ENCODE measurements around the gene ELP1.
"Not testable (repeated sequence)": the region's sequence is repeated elsewhere in the genome, so short reads cannot be mapped to it uniquely, and the experiment has no call there.

ELP1 gene

GRCh38 chr9:108950168-108950567 lies 16.2 kb upstream of the ELP1 start:
- no peak overlapping the region for H3K9ac ChIP-seq (ENCODE audit: insufficient read length)
- no peak for DNase-seq (ENCODE audit: low read depth, low spot score)
- no peak overlapping the region for H3K4me3 ChIP-seq
- no peaks in the 10 kb centered on the region for H3K9me3 ChIP-seq (ENCODE audit: low read depth, low read length)
- no peak overlapping the region for H3K27ac ChIP-seq
- H3K36me3 ChIP-seq (ENCODE audit: insufficient read depth, low read length): peaks cover 3% of the 10 kb centered on the region; the same call in 1 of the 2 replicates
- TF ChIP-seq POLR2AphosphoS5 (IDR thresholded peaks at IDR 0.05; ENCODE audit: borderline replicate concordance, low read depth, low read length): no peak
- no peak for TF ChIP-seq EZH2 (IDR thresholded peaks at IDR 0.05)
- TF ChIP-seq FOXP2 (optimal IDR thresholded peaks at IDR 0.05; ENCODE audit: control extremely low read depth, extremely low read length, insufficient read depth): no peak

DNA sequence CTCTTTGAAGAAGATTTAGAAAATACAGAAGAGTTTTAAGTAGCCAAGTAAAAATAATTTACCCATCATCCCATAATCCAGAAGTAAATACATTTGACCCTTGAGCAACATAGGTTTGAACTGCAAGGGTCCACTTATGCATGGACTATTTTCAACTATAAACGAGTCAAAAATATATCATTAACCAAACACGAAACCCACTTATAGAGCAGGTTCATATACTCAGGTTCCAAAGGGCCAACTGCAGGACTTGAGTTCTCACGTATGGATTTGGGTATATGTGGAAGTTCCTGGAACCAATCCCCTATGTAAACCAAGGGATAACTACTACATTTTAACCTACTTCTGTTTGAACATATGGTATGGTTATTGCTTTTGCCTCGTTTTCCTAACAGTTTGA lies 6.1 kb upstream of the ELP1 start:
- Histone ChIP-seq H3K4me3 (no peak overlapping the region), H3K27ac (no peak overlapping the region), H3K9me3 (ENCODE audit: low read depth, low read length) (no peaks in the 10 kb centered on the region), H3K36me3 (ENCODE audit: insufficient read depth, low read length) (peaks cover 9% of the 10 kb centered on the region; the same call in 1 of the 2 replicates), H3K9ac (ENCODE audit: insufficient read length) (no peak overlapping the region)
- DNase-seq (ENCODE audit: low read depth, low spot score): no peak
- TF ChIP-seq FOXP2 (optimal IDR thresholded peaks at IDR 0.05; ENCODE audit: control extremely low read depth, extremely low read length, insufficient read depth): no peak

DNA sequence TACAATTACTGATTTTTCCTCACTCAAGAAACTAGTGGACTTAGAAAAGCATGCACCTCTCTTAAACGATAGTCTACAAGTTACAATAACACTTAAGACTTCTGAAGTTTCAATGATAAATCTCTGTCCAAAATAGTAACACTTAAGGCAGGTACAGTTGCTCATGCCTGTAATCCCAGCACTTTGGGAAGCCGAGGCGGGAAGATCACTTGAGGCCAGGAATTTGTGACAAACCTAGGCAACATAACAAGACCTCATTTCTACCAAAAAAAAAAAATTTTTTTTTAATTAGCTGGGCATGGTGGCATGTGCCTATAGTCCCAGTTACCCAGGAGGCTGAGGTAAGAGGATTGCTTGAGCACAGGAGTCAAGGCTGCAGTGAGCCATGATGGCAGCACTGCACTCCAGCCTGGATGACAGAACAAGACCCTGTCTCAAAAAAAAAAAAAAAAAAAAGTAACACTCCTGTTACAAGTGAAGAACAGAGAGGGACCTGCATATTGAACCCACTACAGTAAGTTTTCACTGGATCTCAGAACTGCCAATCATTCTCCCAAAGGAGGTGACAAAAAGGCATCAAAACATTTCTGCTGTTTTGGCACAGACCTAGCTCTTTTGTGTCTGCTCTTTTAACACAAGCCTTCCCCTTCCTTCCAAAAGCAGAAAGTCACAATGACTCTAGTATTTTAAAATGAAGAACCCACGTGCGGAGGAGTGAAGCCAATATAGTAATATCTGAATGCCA lies 3.8 kb upstream of the ELP1 start:
- Histone ChIP-seq H3K9me3 (ENCODE audit: low read depth, low read length) (no peaks in the 10 kb centered on the region), H3K27ac (no peak overlapping the region), H3K36me3 (ENCODE audit: insufficient read depth, low read length) (peaks cover 9% of the 10 kb centered on the region; the same call in 1 of the 2 replicates), H3K9ac (ENCODE audit: insufficient read length) (no peak overlapping the region), H3K4me3 (no peak overlapping the region)
- TF ChIP-seq FOXP2 (optimal IDR thresholded peaks at IDR 0.05; ENCODE audit: control extremely low read depth, extremely low read length, insufficient read depth): no peak
- DNase-seq (ENCODE audit: low read depth, low spot score): no peak

DNA sequence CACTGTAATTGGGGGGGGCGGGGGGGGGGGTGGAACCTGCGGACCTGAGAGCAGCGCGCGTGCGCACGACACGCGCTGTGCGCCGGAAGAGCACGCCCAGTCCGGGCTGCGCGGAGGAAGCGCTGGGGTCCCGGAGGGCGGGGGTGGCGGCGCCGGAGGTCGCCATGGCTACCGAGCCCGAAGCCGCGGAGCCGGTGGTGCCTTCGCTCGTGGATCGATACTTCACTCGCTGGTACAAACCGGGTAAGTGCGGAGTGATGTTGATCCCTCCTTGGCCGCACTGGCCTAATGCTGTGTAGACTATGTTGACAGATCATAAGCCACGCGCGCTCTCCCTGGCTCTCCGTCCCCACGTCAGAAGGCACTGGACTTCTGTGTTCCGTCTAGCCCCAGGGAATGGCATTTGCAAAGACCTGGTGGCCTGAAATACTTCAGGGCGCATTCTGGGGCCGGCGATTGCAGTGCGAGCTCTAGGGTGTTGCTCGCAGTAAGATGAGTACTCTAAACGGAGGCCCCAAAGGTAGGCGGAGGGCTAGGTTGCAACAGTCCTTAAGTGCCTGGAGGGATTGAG lies 484 bp upstream of the ELP1 start, which contains the start of gene ABITRAM:
TSS of gene ABITRAM (plus strand) at position 78 of the 571 bp plus-strand sequence. CDS start at position 165, 87 bp downstream.
- H3K27ac ChIP-seq: peak within 1 kb of the TSS; percentile 62
- peak within 1 kb of the TSS; percentile 94 for H3K9ac ChIP-seq (ENCODE audit: insufficient read length)
- peak within 1 kb of the TSS; percentile 100 for H3K4me3 ChIP-seq
- H3K9me3 ChIP-seq (ENCODE audit: low read depth, low read length): no peaks in the 10 kb centered on the region
- no peak for TF ChIP-seq EZH2 (IDR thresholded peaks at IDR 0.05)
- TF ChIP-seq POLR2AphosphoS5 (IDR thresholded peaks at IDR 0.05; ENCODE audit: borderline replicate concordance, low read depth, low read length): no peak
- no peak for TF ChIP-seq FOXP2 (optimal IDR thresholded peaks at IDR 0.05; ENCODE audit: control extremely low read depth, extremely low read length, insufficient read depth)
- peaks cover 7% of the 10 kb centered on the region for H3K36me3 ChIP-seq (ENCODE audit: insufficient read depth, low read length)
- DNase-seq (ENCODE audit: low read depth, low spot score): no peak

GRCh38 chr9:108933231-108933717 lies 650 bp downstream of the ELP1 start:
- H3K27ac ChIP-seq: peak overlapping the region; percentile 62
- TF ChIP-seq POLR2AphosphoS5 (IDR thresholded peaks at IDR 0.05; ENCODE audit: borderline replicate concordance, low read depth, low read length): no peak
- TF ChIP-seq EZH2 (IDR thresholded peaks at IDR 0.05): no peak
- TF ChIP-seq FOXP2 (optimal IDR thresholded peaks at IDR 0.05; ENCODE audit: control extremely low read depth, extremely low read length, insufficient read depth): no peak
- H3K9me3 ChIP-seq (ENCODE audit: low read depth, low read length): no peaks in the 10 kb centered on the region
- peak overlapping the region; percentile 100 for H3K4me3 ChIP-seq
- DNase-seq (ENCODE audit: low read depth, low spot score): no peak
- H3K9ac ChIP-seq (ENCODE audit: insufficient read length): peak overlapping the region; percentile 94
- H3K36me3 ChIP-seq (ENCODE audit: insufficient read depth, low read length): peaks cover 15% of the 10 kb centered on the region

- Histone ChIP-seq H3K27ac (no peak overlapping the region), H3K4me3 (no peak overlapping the region), H3K9me3 (ENCODE audit: low read depth, low read length) (no peaks in the 10 kb centered on the region), H3K9ac (ENCODE audit: insufficient read length) (no peak overlapping the region), H3K36me3 (ENCODE audit: insufficient read depth, low read length) (peaks cover 59% of the 10 kb centered on the region)
- DNase-seq (ENCODE audit: low read depth, low spot score): no peak
- TF ChIP-seq EZH2 (IDR thresholded peaks at IDR 0.05) (no peak), POLR2AphosphoS5 (IDR thresholded peaks at IDR 0.05; ENCODE audit: borderline replicate concordance, low read depth, low read length) (no peak), FOXP2 (optimal IDR thresholded peaks at IDR 0.05; ENCODE audit: control extremely low read depth, extremely low read length, insufficient read depth) (no peak)
These were observed 5.5 kb downstream of the ELP1 start for GRCh38 chr9:108928386-108928785.

DNA sequence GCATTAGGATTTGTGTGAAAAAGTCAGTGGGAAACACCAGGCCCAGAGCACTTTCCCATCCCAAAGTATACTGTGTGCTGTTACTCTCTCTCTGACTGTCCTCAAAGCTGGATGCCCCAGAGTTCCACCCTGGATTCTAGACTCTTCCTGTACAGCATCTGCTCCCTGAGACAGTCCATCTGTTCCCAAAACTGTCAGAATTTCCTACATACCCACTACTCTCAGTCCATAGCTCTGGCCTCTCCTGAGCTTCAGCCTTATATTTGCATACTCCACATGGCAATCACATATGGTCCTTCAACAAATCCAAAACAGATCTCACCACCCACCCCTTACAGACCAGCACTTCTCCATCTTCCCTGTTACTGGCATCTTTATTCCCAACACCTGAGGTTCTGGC lies 9.5 kb downstream of the ELP1 start:
- TF ChIP-seq EZH2 (IDR thresholded peaks at IDR 0.05) (no peak), FOXP2 (optimal IDR thresholded peaks at IDR 0.05; ENCODE audit: control extremely low read depth, extremely low read length, insufficient read depth) (no peak), POLR2AphosphoS5 (IDR thresholded peaks at IDR 0.05; ENCODE audit: borderline replicate concordance, low read depth, low read length) (no peak)
- DNase-seq (ENCODE audit: low read depth, low spot score): no peak
- Histone ChIP-seq H3K4me3 (no peak overlapping the region), H3K27ac (no peak overlapping the region), H3K9ac (ENCODE audit: insufficient read length) (no peak overlapping the region), H3K9me3 (ENCODE audit: low read depth, low read length) (no peaks in the 10 kb centered on the region), H3K36me3 (ENCODE audit: insufficient read depth, low read length) (peaks cover 76% of the 10 kb centered on the region)

DNA sequence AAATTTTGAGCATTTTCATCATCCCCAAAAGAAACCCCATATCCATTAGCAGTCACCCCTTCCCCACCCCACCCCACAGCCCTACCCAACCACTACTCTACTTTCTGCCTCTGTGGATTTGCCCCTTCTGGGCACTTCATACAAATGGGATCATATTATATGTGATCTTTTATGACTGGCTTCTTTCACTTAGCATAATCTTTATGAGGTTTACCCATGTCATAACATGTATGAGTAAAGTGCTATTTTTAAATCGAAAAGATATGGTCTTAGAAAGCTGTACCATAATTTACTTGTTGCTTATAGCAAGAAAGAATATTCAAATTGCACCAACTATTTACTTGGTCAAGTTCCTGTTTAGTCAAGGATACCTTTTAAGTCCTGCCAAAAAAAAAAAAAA lies 12.7 kb downstream of the ELP1 start:
- TF ChIP-seq EZH2 (IDR thresholded peaks at IDR 0.05) (no peak), POLR2AphosphoS5 (IDR thresholded peaks at IDR 0.05; ENCODE audit: borderline replicate concordance, low read depth, low read length) (no peak), FOXP2 (optimal IDR thresholded peaks at IDR 0.05; ENCODE audit: control extremely low read depth, extremely low read length, insufficient read depth) (no peak)
- Histone ChIP-seq H3K27ac (no peak overlapping the region), H3K4me3 (no peak overlapping the region), H3K9ac (ENCODE audit: insufficient read length) (no peak overlapping the region), H3K36me3 (ENCODE audit: insufficient read depth, low read length) (peaks cover 64% of the 10 kb centered on the region), H3K9me3 (ENCODE audit: low read depth, low read length) (no peaks in the 10 kb centered on the region)
- no peak for DNase-seq (ENCODE audit: low read depth, low spot score)

DNA sequence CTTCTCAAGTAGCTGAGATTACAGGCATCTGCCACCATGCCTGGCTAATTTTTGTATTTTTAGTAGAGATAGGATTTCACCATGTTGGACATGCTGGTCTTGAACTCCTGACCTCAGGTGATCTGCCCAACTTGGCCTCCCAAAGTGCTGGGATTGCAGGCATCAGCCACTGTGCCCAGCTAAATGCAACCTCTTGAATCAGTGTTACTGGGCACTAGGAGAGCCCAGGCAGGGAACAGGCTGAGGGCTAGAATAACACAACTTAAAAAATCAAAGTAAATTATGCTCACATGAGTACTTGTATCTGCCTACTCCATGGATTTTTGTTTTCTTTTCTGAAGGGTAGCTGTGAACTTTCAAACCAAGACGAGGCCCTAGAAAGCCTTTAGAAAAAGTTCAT lies 13.5 kb downstream of the ELP1 start:
- H3K9ac ChIP-seq (ENCODE audit: insufficient read length); H3K27ac ChIP-seq; DNase-seq (ENCODE audit: low read depth, low spot score); H3K9me3 ChIP-seq (ENCODE audit: low read depth, low read length); H3K4me3 ChIP-seq: not testable (repeated sequence)
- H3K36me3 ChIP-seq (ENCODE audit: insufficient read depth, low read length): peaks cover 63% of the 10 kb centered on the region
